GM18517 (cell line): ENCODE results near the gene SSR1.
A peak's percentile ranks its signal among the peaks of the same experiment; 100 is the strongest.

Experiments
- ATAC-seq: cut with Tn5 transposase; IDR thresholded peaks from one replicate; pipeline ENCODE4 v1.9.1; 2021; ENCODE audit warnings: mild to moderate bottlenecking, moderate library complexity; ENCODE audit not compliant: unreplicated experiment

The SSR1 gene

GRCh38 chr6:7241709-7242645 lies 71.0 kb downstream of the SSR1 start:
- no peak for ATAC-seq

DNA sequence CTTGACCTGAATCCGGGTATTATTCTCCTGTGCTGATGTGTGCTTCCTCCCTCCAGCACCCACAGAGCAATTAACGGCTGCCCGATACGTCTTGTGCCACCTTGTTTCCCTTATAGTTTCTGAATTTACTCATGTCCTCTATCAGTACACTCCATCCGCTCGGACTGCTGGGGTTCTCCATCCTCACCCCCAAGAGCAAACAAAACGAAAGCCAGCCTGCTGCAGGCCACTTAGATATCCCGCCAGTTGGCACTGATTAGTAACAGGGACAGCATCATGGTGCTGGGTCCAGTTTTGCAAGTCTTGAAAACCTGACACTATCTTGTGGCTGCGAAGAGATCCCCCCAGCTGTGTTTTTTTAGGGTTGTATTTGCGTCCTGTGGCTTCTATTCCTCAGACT lies 71.8 kb downstream of the SSR1 start:
- no peak for ATAC-seq

DNA sequence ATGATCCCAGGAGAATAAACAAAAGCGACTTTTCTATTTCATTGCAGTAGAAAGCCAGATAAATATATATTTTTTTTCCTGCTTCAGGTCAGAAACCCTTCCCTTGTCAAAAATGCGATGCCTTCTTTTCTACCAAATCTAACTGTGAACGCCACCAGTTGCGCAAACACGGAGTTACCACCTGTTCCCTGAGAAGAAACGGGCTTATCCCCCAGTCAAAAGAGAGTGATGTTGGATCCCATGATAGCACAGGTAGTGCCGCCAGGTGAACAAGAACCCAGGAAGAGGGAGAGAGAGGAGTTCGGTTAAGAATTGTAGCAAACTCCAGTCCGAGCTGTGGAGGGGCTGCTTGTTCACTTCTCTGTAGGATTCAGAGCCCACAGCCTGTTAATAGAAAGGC lies 72.6 kb downstream of the SSR1 start:
- ATAC-seq, result no peak

DNA sequence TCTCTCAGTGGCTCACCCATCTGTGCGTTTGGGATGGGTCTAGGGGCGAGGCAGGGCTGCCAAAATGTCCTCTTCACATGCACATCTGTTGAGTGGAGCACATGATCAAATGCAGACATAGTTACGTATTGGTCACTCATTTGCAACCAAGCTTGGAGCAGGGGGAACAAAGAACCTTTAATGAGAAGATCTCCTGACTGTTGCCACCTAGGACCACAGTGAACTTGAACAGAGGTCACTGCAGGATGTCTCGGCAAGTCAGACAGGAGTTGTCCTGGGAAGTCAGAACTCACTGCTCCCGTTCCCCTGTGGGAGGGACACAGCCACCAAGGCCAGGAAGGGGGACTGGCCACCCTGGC lies 73.4 kb downstream of the SSR1 start:
- ATAC-seq, result no peak

DNA sequence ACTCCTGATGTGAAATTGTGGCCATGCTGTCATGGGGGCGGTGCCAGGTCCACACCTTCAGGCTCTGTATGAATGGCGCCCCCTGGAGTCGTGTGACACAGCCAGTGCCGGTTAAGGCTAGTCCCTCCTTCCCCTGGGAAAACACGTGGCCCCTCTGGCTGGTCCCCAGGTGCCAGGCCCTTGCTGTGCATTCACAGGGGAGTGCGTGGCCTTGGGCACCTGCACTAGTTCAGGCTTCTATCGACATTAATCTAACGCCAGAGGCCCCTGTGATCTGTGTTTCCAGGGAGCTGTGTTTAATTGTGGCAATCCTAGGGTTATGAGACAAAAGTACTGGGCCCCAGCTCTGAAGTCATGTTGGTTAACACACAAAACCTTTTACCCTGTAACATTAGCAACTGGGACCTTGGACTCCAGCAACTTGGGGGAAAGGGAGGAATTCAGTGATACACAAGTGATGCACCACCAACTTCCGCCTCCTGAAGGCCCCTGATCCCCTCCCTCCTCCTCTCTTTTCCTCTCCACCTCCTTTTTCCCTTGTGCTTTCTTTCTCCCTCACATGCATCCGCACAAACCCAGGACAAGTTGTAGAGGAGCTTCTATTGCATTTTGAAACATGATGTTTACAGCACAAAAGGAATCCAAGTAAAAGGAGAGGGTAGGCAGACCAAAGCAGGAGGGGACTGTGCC lies 74.0 kb downstream of the SSR1 start:
- ATAC-seq, result no peak

- ATAC-seq, result no peak
Measured at GRCh38 chr6:7238526-7238899, 74.5 kb downstream of the SSR1 start.

GRCh38 chr6:7237653-7238188 lies 75.3 kb downstream of the SSR1 start:
- no peak for ATAC-seq

DNA sequence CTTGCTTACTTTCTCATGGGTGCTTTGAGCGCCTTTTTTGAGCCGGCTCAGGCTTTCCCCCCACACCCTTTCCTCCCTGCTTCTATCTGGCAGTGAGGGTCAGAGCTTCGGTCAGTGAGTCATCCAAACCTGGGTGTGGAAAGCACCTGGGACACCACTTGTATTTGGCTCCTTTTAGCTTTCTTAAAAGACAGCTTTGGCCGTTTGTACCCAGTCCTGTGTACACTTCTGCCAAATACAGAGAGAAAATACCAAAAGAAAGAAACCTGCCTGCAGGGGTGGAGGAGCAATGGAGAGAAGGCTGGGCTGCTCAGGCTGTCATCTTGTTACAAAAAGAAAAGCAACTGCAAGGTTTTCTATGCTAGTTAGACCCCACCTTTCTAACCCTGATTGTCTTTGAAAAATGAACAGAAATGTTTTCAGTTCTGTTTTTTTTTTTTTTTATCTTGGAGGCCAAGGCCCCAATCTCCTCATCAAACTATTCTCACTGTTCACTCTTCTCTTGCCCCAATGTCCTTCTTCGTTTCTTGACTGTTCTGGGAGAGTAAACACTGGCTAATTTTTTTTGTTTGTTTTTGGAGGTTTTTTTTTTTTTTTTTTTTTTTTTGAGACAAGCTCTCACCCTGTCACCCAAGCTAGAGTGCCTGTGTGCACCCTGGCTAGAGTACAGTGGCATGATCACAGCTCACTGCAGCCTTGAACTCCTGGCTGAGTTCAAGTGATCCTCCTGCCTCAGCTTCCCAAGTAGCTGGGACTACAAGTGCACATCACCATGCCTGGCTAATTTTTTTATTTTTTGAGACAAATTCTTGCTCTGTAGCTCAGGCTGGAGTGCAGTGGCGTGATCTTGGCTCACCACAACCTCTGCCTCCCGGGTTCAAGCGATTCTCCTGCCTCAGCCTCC lies 76.4 kb downstream of the SSR1 start:
- ATAC-seq, result peak; percentile 45

- ATAC-seq, result no peak
Measured at GRCh38 chr6:7235712-7236305, 77.2 kb downstream of the SSR1 start.

GRCh38 chr6:7234547-7234946 lies 78.5 kb downstream of the SSR1 start:
- ATAC-seq, result no peak

DNA sequence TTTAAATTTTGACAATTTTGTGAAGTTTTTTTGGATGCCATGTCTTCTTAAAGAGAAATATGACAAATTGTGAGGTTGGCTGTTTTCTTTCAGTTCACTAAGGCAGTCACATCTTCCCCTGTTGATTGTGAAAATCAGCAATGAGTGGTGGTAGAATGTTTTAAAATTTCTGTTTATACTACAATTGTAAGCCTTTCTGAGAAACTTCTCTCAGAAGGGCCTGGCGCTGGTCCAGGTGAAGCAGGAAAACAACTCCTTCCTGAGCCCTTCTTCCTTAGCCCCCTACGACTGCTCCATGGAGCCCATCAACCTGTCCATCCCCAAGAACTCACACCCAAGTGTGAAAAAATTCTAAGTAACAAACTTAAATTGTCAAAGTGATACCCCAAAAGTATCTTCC lies 80.6 kb downstream of the SSR1 start:
- ATAC-seq, result no peak

- no peak for ATAC-seq
Measured at GRCh38 chr6:7230956-7231713, 81.9 kb downstream of the SSR1 start.

DNA sequence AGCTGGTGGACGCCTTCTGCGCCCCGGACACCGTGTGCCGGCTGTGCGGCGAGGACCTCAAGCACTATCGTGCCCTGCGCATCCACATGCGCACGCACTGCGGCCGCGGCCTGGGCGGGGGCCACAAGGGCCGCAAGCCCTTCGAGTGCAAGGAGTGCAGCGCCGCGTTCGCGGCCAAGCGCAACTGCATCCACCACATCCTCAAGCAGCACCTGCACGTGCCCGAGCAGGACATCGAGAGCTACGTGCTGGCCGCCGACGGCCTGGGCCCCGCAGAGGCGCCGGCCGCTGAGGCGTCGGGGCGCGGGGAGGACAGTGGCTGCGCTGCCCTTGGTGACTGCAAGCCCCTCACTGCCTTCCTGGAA lies 82.7 kb downstream of the SSR1 start:
- no peak for ATAC-seq

DNA sequence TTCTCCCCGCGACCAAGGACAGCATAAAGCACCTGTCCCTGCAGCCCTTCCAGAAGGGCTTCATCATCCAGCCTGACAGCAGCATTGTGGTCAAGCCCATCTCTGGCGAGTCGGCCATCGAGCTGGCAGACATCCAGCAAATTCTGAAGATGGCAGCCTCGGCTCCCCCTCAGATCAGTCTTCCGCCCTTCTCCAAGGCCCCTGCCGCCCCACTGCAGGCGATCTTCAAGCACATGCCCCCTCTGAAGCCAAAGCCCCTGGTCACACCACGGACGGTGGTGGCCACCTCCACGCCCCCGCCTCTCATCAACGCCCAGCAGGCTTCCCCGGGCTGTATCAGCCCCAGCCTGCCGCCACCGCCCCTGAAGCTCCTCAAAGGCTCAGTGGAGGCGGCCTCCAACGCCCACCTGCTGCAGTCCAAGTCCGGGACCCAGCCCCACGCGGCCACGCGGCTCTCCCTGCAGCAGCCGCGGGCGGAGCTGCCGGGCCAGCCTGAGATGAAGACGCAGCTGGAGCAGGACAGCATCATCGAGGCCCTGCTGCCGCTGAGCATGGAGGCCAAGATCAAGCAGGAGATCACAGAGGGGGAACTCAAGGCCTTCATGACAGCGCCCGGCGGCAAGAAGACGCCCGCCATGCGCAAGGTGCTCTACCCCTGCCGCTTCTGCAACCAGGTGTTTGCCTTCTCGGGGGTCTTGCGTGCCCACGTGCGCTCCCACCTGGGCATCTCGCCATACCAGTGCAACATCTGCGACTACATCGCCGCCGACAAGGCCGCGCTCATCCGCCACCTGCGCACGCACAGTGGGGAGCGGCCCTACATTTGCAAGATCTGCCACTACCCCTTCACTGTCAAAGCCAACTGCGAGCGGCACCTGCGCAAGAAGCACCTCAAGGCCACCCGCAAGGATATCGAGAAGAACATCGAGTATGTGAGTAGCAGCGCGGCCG lies 83.3 kb downstream of the SSR1 start:
- no peak for ATAC-seq

- ATAC-seq, result no peak
Measured at GRCh38 chr6:7228662-7229375, 84.2 kb downstream of the SSR1 start.

DNA sequence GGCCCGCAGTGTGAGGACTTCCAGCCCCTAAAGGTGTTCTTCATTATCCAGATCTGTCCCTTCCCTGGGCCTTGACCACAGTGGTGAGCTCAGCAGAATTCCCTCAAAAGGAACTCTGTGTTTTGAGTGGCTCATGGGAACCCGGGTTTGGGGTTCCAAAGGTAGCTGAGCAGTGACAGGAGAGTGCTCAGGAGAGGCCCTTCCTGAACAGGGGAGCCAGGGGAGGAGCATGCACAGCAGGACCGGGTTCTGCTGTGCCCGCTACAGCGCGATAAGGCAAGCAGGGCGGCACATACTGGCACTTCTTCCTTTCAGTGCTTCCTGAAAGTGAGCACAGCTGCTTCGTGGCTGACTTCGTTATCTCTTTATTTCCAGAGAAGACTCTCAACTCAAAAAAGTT lies 88.3 kb downstream of the SSR1 start:
- ATAC-seq, result no peak

DNA sequence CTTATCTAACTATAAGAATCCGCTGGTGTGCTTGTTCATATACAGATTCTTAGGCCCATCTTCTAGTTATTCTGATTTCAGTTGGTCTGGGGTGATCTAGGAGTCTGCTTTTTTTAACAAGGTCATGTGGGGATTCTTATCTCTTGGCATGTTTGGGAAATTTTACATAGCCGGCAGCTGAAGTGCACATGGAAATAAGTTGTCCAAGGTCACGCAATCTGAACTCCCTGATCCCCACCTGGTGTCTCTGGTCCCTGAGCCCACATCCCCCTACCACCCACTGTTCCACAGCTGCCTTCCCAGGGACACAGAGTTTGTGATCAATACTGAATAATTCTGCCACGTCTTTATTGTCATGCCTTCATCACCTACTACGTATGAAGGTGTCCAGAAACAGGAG lies 90.8 kb downstream of the SSR1 start:
- ATAC-seq, result no peak

DNA sequence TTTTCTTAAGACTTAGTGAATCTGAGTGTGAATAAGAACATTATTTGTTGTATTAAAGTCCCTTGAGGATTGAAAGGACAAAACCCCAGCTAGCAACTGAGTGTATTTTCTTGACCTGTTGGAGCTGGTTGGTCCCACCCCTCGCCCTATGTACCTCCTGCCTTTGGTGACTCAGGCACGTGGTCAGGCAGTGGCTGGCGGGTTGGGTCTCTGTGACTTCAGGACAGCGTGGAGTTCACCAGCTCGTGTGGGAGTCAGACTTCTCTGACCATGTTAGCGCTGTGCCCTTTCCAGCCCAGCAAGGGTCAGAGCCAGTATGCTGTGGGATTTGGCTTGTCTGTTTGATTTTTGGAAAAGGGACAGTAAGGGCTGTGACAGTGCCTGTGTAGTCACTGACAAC lies 93.7 kb downstream of the SSR1 start:
- ATAC-seq, result no peak
